K562 (cell line): ENCODE data around the gene MYH15. TPM values are rescaled to one million over a fixed set of nuclear protein-coding genes. Genes with fewer than 3 reads are reported as not detected.

Experiments used
- ATAC-seq: fragments of 200-7000 bp; cut with Tn5 transposase; 3 replicates; pipeline ENCODE4 v1.9.1; 2020; ENCODE audit warnings: moderate library complexity
- BruUV-seq: library from RNA; stranded (reverse); fragments of 400-500 nt; replicated peaks from 2 replicates; lab custom pipeline; 2021; lab: Mats Ljungman, UMichigan
- CTCF ChIA-PET: fragments of 300-600 bp; formaldehyde crosslinking; extraction: SDS; loops from one replicate; lab custom pipeline; 2021; ENCODE audit warnings: low intra/inter-chr PET ratio; lab: Yijun Ruan, JAX
- POLR2A ChIA-PET: fragments of 300-600, 350-650 bp; sonication (Branson Sonifier 250); formaldehyde crosslinking; extraction: SDS; loops from one replicate; lab custom pipeline; 2021; ENCODE audit warnings: antibody characterized with exemption, inconsistent platforms; lab: Yijun Ruan, JAX
- DNase-seq, 4 experiments: peaks; one replicate each; pipeline versions ENCODE4 v3.0.0 to v3.0.0-alpha.2; 2011 to 2018; ENCODE audit warnings: low spot score in 3 of 4, mixed read lengths in 3 of 4; ENCODE audit errors: extremely low read depth in 1 of 4
- FAIRE-seq: peaks from 2 replicates; lab custom pipeline; 2011; peaks lifted over from hg19 to GRCh38; lab: Jason Lieb, UNC
- H2AFZ ChIP-seq: 2 replicates; pipeline ENCODE4 v1.6.0; 2011; ENCODE audit warnings: low read depth, low read length, control low read depth, inconsistent platforms
- H3K27ac ChIP-seq: fragments of 200-600 bp; 3 replicates; pipeline ENCODE4 v1.8.0; 2011; ENCODE audit warnings: low read depth, mild to moderate bottlenecking, control low read depth, inconsistent platforms, low read length, moderate library complexity, mixed read lengths; ENCODE audit errors: extremely low read depth
- H3K27me3 ChIP-seq, 2 experiments: fragments of 300-600 bp in 1 of 2; 2 replicates in 1 of 2; 3 replicates in 1 of 2; pipeline versions ENCODE4 v1.6.0 to v1.8.0; 2011; ENCODE audit warnings: inconsistent platforms in 2 of 2, low read length in 2 of 2, mild to moderate bottlenecking in 1 of 2, mixed read lengths in 1 of 2, moderate library complexity in 1 of 2; ENCODE audit not compliant: control insufficient read depth in 2 of 2, insufficient read depth in 2 of 2
- H3K36me3 ChIP-seq: fragments of 300-600 bp; 3 replicates; pipeline ENCODE4 v1.8.0; 2011; ENCODE audit warnings: mild to moderate bottlenecking, low read length, inconsistent platforms; ENCODE audit not compliant: control insufficient read depth, insufficient read depth
- H3K4me1 ChIP-seq, 2 experiments: fragments of 200-600 bp in 1 of 2; replicated peaks in 1 of 2; 2 replicates in 1 of 2; 3 replicates in 1 of 2; pipeline versions ENCODE4 v1.5.1 to v1.8.0; 2011; ENCODE audit warnings: inconsistent platforms in 2 of 2, low read length in 2 of 2, mild to moderate bottlenecking in 1 of 2, mixed read lengths in 1 of 2, moderate library complexity in 1 of 2; ENCODE audit not compliant: control insufficient read depth in 2 of 2, insufficient read depth in 2 of 2
- H3K4me2 ChIP-seq: 2 replicates; pipeline ENCODE4 v1.6.1; 2011; ENCODE audit warnings: low read length, control low read depth, inconsistent platforms, mixed read lengths; ENCODE audit not compliant: insufficient read depth
- H3K4me3 ChIP-seq: fragments of 200-600 bp; sonication (generic), shearing (Covaris generic); 2 replicates; pipeline ENCODE4 v1.5.1; 2016; ENCODE audit warnings: control low read depth, inconsistent platforms
- H3K79me2 ChIP-seq: fragments of 200-600 bp; 3 replicates; pipeline ENCODE4 v1.8.0; 2011; ENCODE audit warnings: low read length, inconsistent platforms; ENCODE audit not compliant: control insufficient read depth, insufficient read depth
- H3K9ac ChIP-seq, 2 experiments: 2 replicates each; pipeline versions ENCODE4 v1.6.0 to v1.6.1; 2011; ENCODE audit warnings: low read depth in 2 of 2, low read length in 2 of 2, control low read depth in 1 of 2, inconsistent platforms in 1 of 2, mild to moderate bottlenecking in 1 of 2, mixed read lengths in 1 of 2; ENCODE audit not compliant: insufficient read depth in 1 of 2
- H3K9me1 ChIP-seq: one replicate; pipeline ENCODE4 v1.6.0; 2011; ENCODE audit warnings: inconsistent platforms, mild to moderate bottlenecking, low read length, moderate library complexity; ENCODE audit not compliant: control insufficient read depth, insufficient read depth
- H3K9me3 ChIP-seq: replicated peaks from 2 replicates; pipeline ENCODE4 v1.5.1; 2011; ENCODE audit warnings: low read depth, low read length, inconsistent platforms; ENCODE audit not compliant: control insufficient read depth, insufficient read depth
- H4K20me1 ChIP-seq: replicated peaks from 2 replicates; pipeline ENCODE4 v1.6.1; 2011; ENCODE audit warnings: low read length, inconsistent platforms, mixed read lengths; ENCODE audit not compliant: control insufficient read depth, insufficient read depth
- BHLHE40 ChIP-seq: IDR thresholded peaks from 2 replicates; pipeline ENCODE4 v1.6.1; 2011; ENCODE audit warnings: low read length, improper control_type of control experiment
- JUN ChIP-seq, 2 experiments: sonication (generic) in 1 of 2; formaldehyde crosslinking in 1 of 2; IDR thresholded peaks; 2 replicates each; pipeline versions ENCODE4 v1.6.1 to v1.8.0; 2012 to 2022; ENCODE audit warnings: borderline replicate concordance in 2 of 2, mild to moderate bottlenecking in 2 of 2, improper control_type of control experiment in 1 of 2, low read depth in 1 of 2, low read length in 1 of 2, missing genetic modification reagents in 1 of 2
- KAT7 ChIP-seq: sonication (generic); formaldehyde crosslinking; IDR thresholded peaks from 2 replicates; pipeline ENCODE4 v1.8.0; 2022; ENCODE audit warnings: missing genetic modification reagents, mild to moderate bottlenecking, borderline replicate concordance
- SPI1 ChIP-seq: IDR thresholded peaks from 2 replicates; pipeline ENCODE4 v1.6.1; 2011; ENCODE audit warnings: low read depth, low read length, control low read depth, borderline replicate concordance
- TEAD1 ChIP-seq, 2 experiments: fragments of 450-650 bp in 1 of 2; sonication (generic) in 1 of 2; formaldehyde crosslinking; IDR thresholded peaks; 2 replicates each; pipeline versions ENCODE4 v1.4.0 to v1.8.0; 2020 to 2022; ENCODE audit warnings: mild to moderate bottlenecking in 2 of 2, missing genetic modification reagents in 1 of 2
- ZNF316 ChIP-seq: fragments of 450-650 bp; IDR thresholded peaks from 2 replicates; pipeline ENCODE4 v1.6.1; 2016
- WGBS: fragments of 100-300 bp; shearing (Covaris generic); methylation state at CpG from one replicate; pipeline ENCODE4 v1.1.6; 2016; ENCODE audit warnings: low coverage, mixed read lengths; ENCODE audit not compliant: insufficient coverage; ENCODE audit errors: missing lambda C conversion rate; 5-methylcytosine and 5-hydroxymethylcytosine counted together
- in situ Hi-C: fragments of 300-500 bp; cut with MboI; formaldehyde crosslinking; loops from 4 replicates; pipeline ENCODE4 v1.15.0; 2018; ENCODE audit warnings: inconsistent platforms, mixed read lengths
- intact Hi-C: fragments of 100-400 bp; cut with micrococcal nuclease; formaldehyde crosslinking; loops from 2 replicates; pipeline ENCODE4 v1.14.2; 2022
- polyA plus RNA-seq, 8 experiments: library from polyadenylated mRNA; depleted of rRNA in 4 of 8; stranded (reverse) in 5 of 8; unstranded in 3 of 8; fragments of >200 nt; fragmentation: Nextera tagmentation in 2 of 8; fragmentation: Illumina TruSeq in 1 of 8; extraction: Ambion mirVana in 2 of 8; extraction: Trizol in 1 of 8; gene quantifications; 2 replicates each; pipeline versions ENCODE4 v1.2.1 to v1.2.3, GENCODE V29; 2011 to 2014; ENCODE audit warnings: inconsistent platforms in 1 of 8, missing spikeins in 1 of 8
- total RNA-seq, 7 experiments: library from RNA; depleted of rRNA in 6 of 7; stranded (reverse); fragments of >200 nt in 6 of 7; fragmentation: Illumina TruSeq in 2 of 7; extraction: Trizol in 2 of 7; gene quantifications; 2 replicates each; pipeline versions ENCODE4 v1.2.1 to v1.2.3, GENCODE V29; 2011 to 2021; ENCODE audit warnings: low replicate concordance in 1 of 7
- TF ChIP-seq, protein P1 (sequence below): fragments of 450-650 bp; formaldehyde crosslinking; conservative IDR thresholded peaks from 2 replicates; pipeline ENCODE4 v1.4.0; 2022; ENCODE audit warnings: mild to moderate bottlenecking, missing genetic modification characterization
- TF ChIP-seq, protein P2 (sequence below), 2 experiments: fragments of 450-650 bp; IDR thresholded peaks; 2 replicates each; pipeline ENCODE4 v1.6.1; 2018; ENCODE audit warnings: mild to moderate bottlenecking in 2 of 2, low read depth in 1 of 2; ENCODE audit not compliant: partially characterized antibody in 2 of 2

Gene MYH15
- total and polyA plus RNA-seq, 9 of the 15 experiments (the other 6 are each of a cell fraction or from before 2014, with no cell fraction given): 0.03 to 0.29 (median 0.12) TPM

DNA sequence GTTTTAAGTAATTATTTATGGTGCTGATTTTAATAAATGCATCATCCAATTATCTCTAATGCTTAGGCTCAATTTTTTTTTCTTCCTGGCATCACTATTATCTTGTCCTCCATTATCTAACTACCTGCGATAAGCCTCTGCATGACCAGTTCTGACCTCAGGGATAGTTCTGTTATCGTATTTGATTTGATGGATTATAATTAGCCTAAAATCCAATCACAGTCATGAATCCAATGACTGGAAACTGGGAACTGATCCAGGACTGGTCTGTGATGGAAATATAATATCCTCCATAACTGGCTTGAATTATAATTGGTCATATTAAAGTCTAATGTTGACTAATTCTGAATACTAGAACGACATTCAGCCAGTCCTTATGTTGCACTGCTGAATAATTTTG is 1.1 kb downstream of the MYH15 start:
- Histone ChIP-seq H3K27me3 (no peaks in the 10 kb centered on the region), H3K36me3 (no peaks in the 10 kb centered on the region), H4K20me1 (no peaks in the 10 kb centered on the region), H3K4me2 (no peak overlapping the region), H3K4me1 (no peaks in the 10 kb centered on the region), H3K4me3 (no peak overlapping the region), H3K9me1 (no peaks in the 10 kb centered on the region), H3K79me2 (no peaks in the 10 kb centered on the region)
- no peak for DNase-seq
- POLR2A ChIA-PET: interaction anchor here (0.6 kb wide), 1 partner anchor 173 kb away, joined by 3 read pairs; no protein-coding TSS in a partner anchor
- WGBS: 0% methylated on average over 3 of the region's 3 CpGs
- intact Hi-C loops: loop anchor here (5.0 kb wide), 2 partner anchors 43 to 158 kb away; no protein-coding TSS in a partner anchor
- TF ChIP-seq ZNF316: no peak
- TF ChIP-seq, protein P1, sequence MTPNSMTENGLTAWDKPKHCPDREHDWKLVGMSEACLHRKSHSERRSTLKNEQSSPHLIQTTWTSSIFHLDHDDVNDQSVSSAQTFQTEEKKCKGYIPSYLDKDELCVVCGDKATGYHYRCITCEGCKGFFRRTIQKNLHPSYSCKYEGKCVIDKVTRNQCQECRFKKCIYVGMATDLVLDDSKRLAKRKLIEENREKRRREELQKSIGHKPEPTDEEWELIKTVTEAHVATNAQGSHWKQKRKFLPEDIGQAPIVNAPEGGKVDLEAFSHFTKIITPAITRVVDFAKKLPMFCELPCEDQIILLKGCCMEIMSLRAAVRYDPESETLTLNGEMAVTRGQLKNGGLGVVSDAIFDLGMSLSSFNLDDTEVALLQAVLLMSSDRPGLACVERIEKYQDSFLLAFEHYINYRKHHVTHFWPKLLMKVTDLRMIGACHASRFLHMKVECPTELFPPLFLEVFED (CRISPR knock-in tag): no peak
- TF ChIP-seq, all 486 proteins: peak for 0
- Histone ChIP-seq H3K9me3 (no peaks in the 10 kb centered on the region), H3K27ac (no peak overlapping the region), H2AFZ (no peak overlapping the region), H3K9ac (no peak overlapping the region)
- ATAC-seq: no peak
- FAIRE-seq: no peak
- no TSS peak for BruUV-seq
- CTCF ChIA-PET: no interaction called here
- in situ Hi-C loops: no loop called here

DNA sequence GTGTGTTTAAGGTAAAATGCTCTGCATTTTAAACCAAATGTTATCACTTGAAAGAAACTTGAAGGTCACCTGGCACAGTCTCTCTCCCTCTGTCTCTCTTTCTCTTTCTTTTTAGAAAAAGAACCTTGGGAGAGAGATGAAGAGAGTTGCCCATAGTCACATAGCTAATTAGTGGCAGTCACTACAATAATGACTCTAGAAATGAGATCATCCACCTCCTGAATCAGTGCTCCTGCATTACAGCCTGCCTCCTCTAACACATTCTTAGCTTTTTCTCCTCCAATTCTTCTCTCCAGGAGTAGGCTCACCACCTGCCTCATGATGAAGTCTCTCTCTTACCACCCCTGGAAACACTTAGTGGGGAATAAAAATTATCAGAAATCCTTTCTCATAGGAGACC is 2.5 kb downstream of the MYH15 start:
- CTCF ChIA-PET: no interaction called here
- no peak for ATAC-seq
- H3K4me3 ChIP-seq: no peak overlapping the region
- in situ Hi-C loops (no loop called here), intact Hi-C loops (loop anchor here (5.0 kb wide), 2 partner anchors 44 to 159 kb away; no protein-coding TSS in a partner anchor)
- H3K9me3 ChIP-seq: no peaks in the 10 kb centered on the region
- no peak overlapping the region for H3K9ac ChIP-seq
- FAIRE-seq: no peak
- H3K79me2 ChIP-seq: no peaks in the 10 kb centered on the region
- no peak overlapping the region for H3K4me2 ChIP-seq
- no peaks in the 10 kb centered on the region for H4K20me1 ChIP-seq
- no peak for DNase-seq
- no peaks in the 10 kb centered on the region for H3K27me3 ChIP-seq
- H3K36me3 ChIP-seq: no peaks in the 10 kb centered on the region
- no peaks in the 10 kb centered on the region for H3K9me1 ChIP-seq
- no peak overlapping the region for H2AFZ ChIP-seq
- no peaks in the 10 kb centered on the region for H3K4me1 ChIP-seq
- H3K27ac ChIP-seq: no peak overlapping the region
- BruUV-seq: no TSS peak
- POLR2A ChIA-PET: no interaction called here
- TF ChIP-seq KAT7 (no peak), TEAD1 (CRISPR knock-in tag; IDR thresholded peaks at IDR 0.05) (no peak), BHLHE40 (no peak), SPI1 (no peak), JUN (IDR thresholded peaks at IDR 0.05; ENCODE audit: borderline replicate concordance, low read depth, low read length) (no peak), JUN (CRISPR knock-in tag; IDR thresholded peaks at IDR 0.05; ENCODE audit: borderline replicate concordance) (no peak)
- TF ChIP-seq, protein P2, sequence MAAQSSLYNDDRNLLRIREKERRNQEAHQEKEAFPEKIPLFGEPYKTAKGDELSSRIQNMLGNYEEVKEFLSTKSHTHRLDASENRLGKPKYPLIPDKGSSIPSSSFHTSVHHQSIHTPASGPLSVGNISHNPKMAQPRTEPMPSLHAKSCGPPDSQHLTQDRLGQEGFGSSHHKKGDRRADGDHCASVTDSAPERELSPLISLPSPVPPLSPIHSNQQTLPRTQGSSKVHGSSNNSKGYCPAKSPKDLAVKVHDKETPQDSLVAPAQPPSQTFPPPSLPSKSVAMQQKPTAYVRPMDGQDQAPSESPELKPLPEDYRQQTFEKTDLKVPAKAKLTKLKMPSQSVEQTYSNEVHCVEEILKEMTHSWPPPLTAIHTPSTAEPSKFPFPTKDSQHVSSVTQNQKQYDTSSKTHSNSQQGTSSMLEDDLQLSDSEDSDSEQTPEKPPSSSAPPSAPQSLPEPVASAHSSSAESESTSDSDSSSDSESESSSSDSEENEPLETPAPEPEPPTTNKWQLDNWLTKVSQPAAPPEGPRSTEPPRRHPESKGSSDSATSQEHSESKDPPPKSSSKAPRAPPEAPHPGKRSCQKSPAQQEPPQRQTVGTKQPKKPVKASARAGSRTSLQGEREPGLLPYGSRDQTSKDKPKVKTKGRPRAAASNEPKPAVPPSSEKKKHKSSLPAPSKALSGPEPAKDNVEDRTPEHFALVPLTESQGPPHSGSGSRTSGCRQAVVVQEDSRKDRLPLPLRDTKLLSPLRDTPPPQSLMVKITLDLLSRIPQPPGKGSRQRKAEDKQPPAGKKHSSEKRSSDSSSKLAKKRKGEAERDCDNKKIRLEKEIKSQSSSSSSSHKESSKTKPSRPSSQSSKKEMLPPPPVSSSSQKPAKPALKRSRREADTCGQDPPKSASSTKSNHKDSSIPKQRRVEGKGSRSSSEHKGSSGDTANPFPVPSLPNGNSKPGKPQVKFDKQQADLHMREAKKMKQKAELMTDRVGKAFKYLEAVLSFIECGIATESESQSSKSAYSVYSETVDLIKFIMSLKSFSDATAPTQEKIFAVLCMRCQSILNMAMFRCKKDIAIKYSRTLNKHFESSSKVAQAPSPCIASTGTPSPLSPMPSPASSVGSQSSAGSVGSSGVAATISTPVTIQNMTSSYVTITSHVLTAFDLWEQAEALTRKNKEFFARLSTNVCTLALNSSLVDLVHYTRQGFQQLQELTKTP (IDR thresholded peaks at IDR 0.05; ENCODE audit: low read depth in 1 of 2, partially characterized antibody in 2 of 2): no peak
